ENCODE data around the gene ISM1.

The ISM1 gene

DNA sequence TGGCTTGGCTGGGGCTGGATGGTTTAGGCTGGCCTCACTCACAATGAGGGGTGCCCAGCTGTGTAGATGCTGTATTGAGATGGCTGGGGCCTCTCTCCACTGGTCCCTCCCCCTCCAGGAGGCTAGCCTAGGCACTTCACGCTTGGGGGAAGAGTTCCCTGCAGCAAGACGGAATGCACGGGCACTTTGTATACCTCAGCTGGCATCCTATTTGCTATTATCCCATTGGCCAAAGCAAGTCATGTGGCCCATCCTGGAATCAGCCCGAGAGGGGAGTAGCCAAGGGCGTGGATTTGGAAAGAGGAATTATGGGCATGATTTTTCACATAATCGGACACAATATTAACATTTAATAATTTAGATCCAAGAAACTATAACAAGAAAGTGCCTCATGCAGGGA lies 64.3 kb downstream of the ISM1 start:
- Histone ChIP-seq H3K9me2 (replicated peaks; ENCODE audit: control insufficient read depth, low read length) (no peaks in the 10 kb centered on the region), H3K27ac (ENCODE audit: low read depth, low read length) (no peak overlapping the region), H3F3A (ENCODE audit: control insufficient read depth, insufficient read depth) (no peaks in the 10 kb centered on the region), H3K79me2 (ENCODE audit: control insufficient read depth, low read length) (no peaks in the 10 kb centered on the region), H3K36me3 (ENCODE audit: control insufficient read depth, low read length) (no peaks in the 10 kb centered on the region), H3K4me1 (ENCODE audit: control insufficient read depth, low read length) (no peaks in the 10 kb centered on the region), H3K4me3 (ENCODE audit: low read length) (no peak overlapping the region), H3K9me3 (ENCODE audit: control insufficient read depth, insufficient read depth, low read length) (no peaks in the 10 kb centered on the region), H4K20me1 (ENCODE audit: control insufficient read depth, insufficient read depth, low read depth, low read length) (no peaks in the 10 kb centered on the region), H3K4me2 (ENCODE audit: low read length) (no peak overlapping the region), H3K27me3 (ENCODE audit: control insufficient read depth, low read length) (no peaks in the 10 kb centered on the region)
- no peak for TF ChIP-seq EZH2phosphoT487 (IDR thresholded peaks at IDR 0.05; ENCODE audit: borderline replicate concordance, low read length)
- TF ChIP-seq, protein P1, sequence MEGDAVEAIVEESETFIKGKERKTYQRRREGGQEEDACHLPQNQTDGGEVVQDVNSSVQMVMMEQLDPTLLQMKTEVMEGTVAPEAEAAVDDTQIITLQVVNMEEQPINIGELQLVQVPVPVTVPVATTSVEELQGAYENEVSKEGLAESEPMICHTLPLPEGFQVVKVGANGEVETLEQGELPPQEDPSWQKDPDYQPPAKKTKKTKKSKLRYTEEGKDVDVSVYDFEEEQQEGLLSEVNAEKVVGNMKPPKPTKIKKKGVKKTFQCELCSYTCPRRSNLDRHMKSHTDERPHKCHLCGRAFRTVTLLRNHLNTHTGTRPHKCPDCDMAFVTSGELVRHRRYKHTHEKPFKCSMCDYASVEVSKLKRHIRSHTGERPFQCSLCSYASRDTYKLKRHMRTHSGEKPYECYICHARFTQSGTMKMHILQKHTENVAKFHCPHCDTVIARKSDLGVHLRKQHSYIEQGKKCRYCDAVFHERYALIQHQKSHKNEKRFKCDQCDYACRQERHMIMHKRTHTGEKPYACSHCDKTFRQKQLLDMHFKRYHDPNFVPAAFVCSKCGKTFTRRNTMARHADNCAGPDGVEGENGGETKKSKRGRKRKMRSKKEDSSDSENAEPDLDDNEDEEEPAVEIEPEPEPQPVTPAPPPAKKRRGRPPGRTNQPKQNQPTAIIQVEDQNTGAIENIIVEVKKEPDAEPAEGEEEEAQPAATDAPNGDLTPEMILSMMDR (IDR thresholded peaks at IDR 0.05; ENCODE audit: low read depth, low read length, poor library complexity, severe bottlenecking) = no peak

DNA sequence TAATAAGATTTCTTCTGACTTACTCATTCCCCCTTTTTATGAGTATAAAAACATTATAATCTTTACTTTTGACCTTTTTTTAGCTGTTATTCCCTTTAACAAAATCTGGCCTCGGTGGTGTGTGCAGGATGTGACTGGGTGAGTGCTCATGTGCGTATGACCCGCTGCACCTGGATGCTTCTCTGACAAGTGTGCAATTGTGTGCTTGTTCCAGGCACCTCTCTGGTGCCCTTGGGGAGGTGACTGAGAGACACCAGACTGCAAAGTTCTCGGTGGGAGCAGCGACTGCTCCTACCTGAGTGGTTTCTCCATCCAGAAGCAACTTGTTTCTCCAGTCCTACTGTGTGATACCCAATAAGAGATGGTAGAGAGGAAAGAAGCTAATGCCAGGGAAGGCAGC lies 65.0 kb downstream of the ISM1 start:
- no peaks in the 10 kb centered on the region for H3K9me3 ChIP-seq (ENCODE audit: control insufficient read depth, insufficient read depth, low read length)
- no peaks in the 10 kb centered on the region for H3K9me2 ChIP-seq (replicated peaks; ENCODE audit: control insufficient read depth, low read length)
- TF ChIP-seq, protein P1 (IDR thresholded peaks at IDR 0.05; ENCODE audit: low read depth, low read length, poor library complexity, severe bottlenecking) = no peak
- no peak for TF ChIP-seq EZH2phosphoT487 (IDR thresholded peaks at IDR 0.05; ENCODE audit: borderline replicate concordance, low read length)
- no peaks in the 10 kb centered on the region for H3F3A ChIP-seq (ENCODE audit: control insufficient read depth, insufficient read depth)
- H3K27ac ChIP-seq (ENCODE audit: low read depth, low read length) = no peak overlapping the region
- H3K36me3 ChIP-seq (ENCODE audit: control insufficient read depth, low read length) = no peaks in the 10 kb centered on the region
- H3K27me3 ChIP-seq (ENCODE audit: control insufficient read depth, low read length) = no peaks in the 10 kb centered on the region
- H4K20me1 ChIP-seq (ENCODE audit: control insufficient read depth, insufficient read depth, low read depth, low read length) = no peaks in the 10 kb centered on the region
- H3K79me2 ChIP-seq (ENCODE audit: control insufficient read depth, low read length) = no peaks in the 10 kb centered on the region
- H3K4me2 ChIP-seq (ENCODE audit: low read length) = no peak overlapping the region
- H3K4me1 ChIP-seq (ENCODE audit: control insufficient read depth, low read length) = no peaks in the 10 kb centered on the region
- H3K4me3 ChIP-seq (ENCODE audit: low read length) = no peak overlapping the region

DNA sequence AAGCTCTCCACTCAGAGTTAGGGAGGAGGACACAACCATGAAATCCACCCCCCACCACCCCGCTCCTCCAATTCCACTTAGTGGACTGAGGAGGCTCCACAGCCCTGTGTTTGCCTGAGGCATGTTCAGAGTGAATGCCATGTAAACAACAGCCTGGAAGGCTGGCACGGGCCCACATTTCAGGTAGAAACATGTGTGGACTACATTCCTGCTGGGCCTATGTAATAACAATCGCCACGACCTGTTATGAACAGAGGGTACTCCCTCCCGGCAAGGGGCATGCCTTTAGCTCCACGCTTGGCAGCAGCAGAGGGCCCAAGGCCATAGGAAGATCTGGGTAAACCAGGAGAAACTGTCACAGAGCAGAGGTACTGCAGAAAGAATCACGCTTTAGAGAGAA lies 65.5 kb downstream of the ISM1 start:
- H3K79me2 ChIP-seq (ENCODE audit: control insufficient read depth, low read length) = no peaks in the 10 kb centered on the region
- no peaks in the 10 kb centered on the region for H4K20me1 ChIP-seq (ENCODE audit: control insufficient read depth, insufficient read depth, low read depth, low read length)
- H3K4me2 ChIP-seq (ENCODE audit: low read length) = no peak overlapping the region
- no peak overlapping the region for H3K27ac ChIP-seq (ENCODE audit: low read depth, low read length)
- TF ChIP-seq EZH2phosphoT487 (IDR thresholded peaks at IDR 0.05; ENCODE audit: borderline replicate concordance, low read length) = no peak
- TF ChIP-seq, protein P1 (IDR thresholded peaks at IDR 0.05; ENCODE audit: low read depth, low read length, poor library complexity, severe bottlenecking) = no peak
- H3K4me3 ChIP-seq (ENCODE audit: low read length) = no peak overlapping the region
- H3F3A ChIP-seq (ENCODE audit: control insufficient read depth, insufficient read depth) = no peaks in the 10 kb centered on the region
- H3K27me3 ChIP-seq (ENCODE audit: control insufficient read depth, low read length) = no peaks in the 10 kb centered on the region
- H3K9me3 ChIP-seq (ENCODE audit: control insufficient read depth, insufficient read depth, low read length) = no peaks in the 10 kb centered on the region
- no peaks in the 10 kb centered on the region for H3K9me2 ChIP-seq (replicated peaks; ENCODE audit: control insufficient read depth, low read length)
- H3K4me1 ChIP-seq (ENCODE audit: control insufficient read depth, low read length) = no peaks in the 10 kb centered on the region
- H3K36me3 ChIP-seq (ENCODE audit: control insufficient read depth, low read length) = no peaks in the 10 kb centered on the region

DNA sequence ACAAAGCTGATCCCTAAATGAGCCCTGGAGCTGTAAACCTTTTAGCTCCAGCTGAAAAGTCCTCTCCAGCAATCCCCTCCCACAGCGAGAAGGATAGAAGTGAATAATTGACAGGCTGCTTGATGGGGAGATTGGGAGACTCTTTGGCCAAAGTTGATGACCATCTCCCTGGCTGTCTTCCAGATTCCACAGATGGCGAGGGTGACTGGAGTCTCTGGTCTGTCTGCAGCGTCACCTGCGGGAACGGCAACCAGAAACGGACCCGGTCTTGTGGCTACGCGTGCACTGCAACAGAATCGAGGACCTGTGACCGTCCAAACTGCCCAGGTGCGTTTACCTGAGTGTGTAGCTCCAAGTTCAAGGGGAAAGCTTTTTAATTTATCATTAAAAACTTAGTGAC lies 67.3 kb downstream of the ISM1 start:
- no peak for TF ChIP-seq EZH2phosphoT487 (IDR thresholded peaks at IDR 0.05; ENCODE audit: borderline replicate concordance, low read length)
- TF ChIP-seq, protein P1 (IDR thresholded peaks at IDR 0.05; ENCODE audit: low read depth, low read length, poor library complexity, severe bottlenecking) = no peak
- no peak overlapping the region for H3K4me2 ChIP-seq (ENCODE audit: low read length)
- H3K27me3 ChIP-seq (ENCODE audit: control insufficient read depth, low read length) = no peaks in the 10 kb centered on the region
- H3K36me3 ChIP-seq (ENCODE audit: control insufficient read depth, low read length) = no peaks in the 10 kb centered on the region
- H3K9me3 ChIP-seq (ENCODE audit: control insufficient read depth, insufficient read depth, low read length) = no peaks in the 10 kb centered on the region
- H4K20me1 ChIP-seq (ENCODE audit: control insufficient read depth, insufficient read depth, low read depth, low read length) = no peaks in the 10 kb centered on the region
- H3K4me3 ChIP-seq (ENCODE audit: low read length) = no peak overlapping the region
- no peaks in the 10 kb centered on the region for H3K9me2 ChIP-seq (replicated peaks; ENCODE audit: control insufficient read depth, low read length)
- H3K4me1 ChIP-seq (ENCODE audit: control insufficient read depth, low read length) = no peaks in the 10 kb centered on the region
- no peaks in the 10 kb centered on the region for H3F3A ChIP-seq (ENCODE audit: control insufficient read depth, insufficient read depth)
- H3K79me2 ChIP-seq (ENCODE audit: control insufficient read depth, low read length) = no peaks in the 10 kb centered on the region
- no peak overlapping the region for H3K27ac ChIP-seq (ENCODE audit: low read depth, low read length)

Data from DOHH2 (cell line).